ENCODE results near the gene FAM170B. TPM values are rescaled to one million over a fixed set of nuclear protein-coding genes. Genes with fewer than 3 reads are reported as not detected.

Gene FAM170B
- total RNA-seq, 1 experiment from 2014 or later = not detected

- ChIA-PET CTCF (no interaction called here), POLR2A (no interaction called here)
- H3K27ac ChIP-seq (ENCODE audit: low read length) = no peak overlapping the region
- BruUV-seq (replicated peaks) = no TSS peak
- no peaks in the 10 kb centered on the region for H3K36me3 ChIP-seq (ENCODE audit: control insufficient read depth, insufficient read depth, low read length)
- TF ChIP-seq CTCF (IDR thresholded peaks at IDR 0.05) (no peak), POLR2AphosphoS5 (IDR thresholded peaks at IDR 0.05; ENCODE audit: low read depth, low read length) (no peak), TCF7L2 (IDR thresholded peaks at IDR 0.05; ENCODE audit: low read depth, low read length) (no peak), SIN3A (IDR thresholded peaks at IDR 0.05; ENCODE audit: borderline replicate concordance, insufficient read depth, low read depth, low read length) (no peak), REST (IDR thresholded peaks at IDR 0.05; ENCODE audit: insufficient read depth in 1 of 2, low read depth in 2 of 2, low read length in 1 of 2) (no peak)
- H3K27me3 ChIP-seq (ENCODE audit: control insufficient read depth, insufficient read depth, low read length) = peaks cover 1% of the 10 kb centered on the region
- in situ Hi-C loops (cut with HindIII; ENCODE audit: low pct_unique_long_range_greater_than_20kb, low sequenced_read_pairs) = no loop called here
- ATAC-seq (no peak), DNase-seq (ENCODE audit: low read depth, low spot score) (no peak)
- H3K9me3 ChIP-seq (ENCODE audit: control insufficient read depth, insufficient read depth, low read depth, low read length) = no peaks in the 10 kb centered on the region
- no peaks in the 10 kb centered on the region for H3K4me1 ChIP-seq (ENCODE audit: control insufficient read depth, insufficient read depth, low read length)
- H3K4me3 ChIP-seq (ENCODE audit: low read depth in 2 of 2, low read length in 2 of 2) = no peak overlapping the region
- intact Hi-C loops (cut with micrococcal nuclease; ENCODE audit: unreplicated experiment) = no loop called here
Observed at GRCh38 chr10:49141541-49142332, 7.9 kb upstream of the FAM170B start.

DNA sequence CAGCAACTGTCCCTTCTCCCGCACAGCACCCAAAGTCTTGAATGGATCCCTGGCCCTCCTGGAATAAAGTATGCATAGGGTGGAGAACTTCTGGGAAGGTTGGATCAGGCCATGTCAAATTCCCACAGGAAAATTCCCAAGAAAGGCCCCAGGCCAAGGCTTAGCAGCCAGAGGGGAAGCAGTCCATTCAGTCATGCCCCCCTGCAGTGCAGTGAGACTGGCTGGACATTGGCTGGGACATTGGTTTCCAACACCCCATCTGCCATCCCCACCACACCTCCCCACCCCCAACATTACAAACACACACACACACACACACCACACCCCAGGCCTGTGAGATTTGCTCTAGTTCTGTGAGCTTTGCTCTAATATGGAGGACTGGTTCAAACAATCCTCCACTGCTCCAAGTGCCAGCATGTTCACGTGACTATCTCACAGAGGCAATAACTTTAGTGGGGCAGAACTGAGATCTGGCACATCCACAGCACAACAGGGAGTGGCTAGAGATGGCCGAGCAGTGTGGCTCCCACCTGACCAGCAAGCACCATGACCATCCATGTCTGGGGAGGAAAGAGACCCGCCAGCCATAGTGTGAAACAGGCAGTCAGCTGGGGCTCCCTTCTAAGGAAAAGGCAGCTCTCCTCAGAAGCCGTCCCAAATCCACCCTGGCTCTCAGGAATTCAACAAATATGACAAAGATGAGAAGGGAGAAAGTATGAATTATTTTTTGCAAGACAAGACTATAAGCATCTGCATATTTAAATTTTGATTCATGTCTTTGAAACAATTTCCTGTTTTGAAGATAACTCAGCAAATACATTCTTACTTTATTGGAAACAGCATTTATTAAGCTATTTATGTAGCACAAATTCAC is 6.7 kb upstream of the FAM170B start:
- TF ChIP-seq SIN3A (IDR thresholded peaks at IDR 0.05; ENCODE audit: borderline replicate concordance, insufficient read depth, low read depth, low read length) (no peak), POLR2AphosphoS5 (IDR thresholded peaks at IDR 0.05; ENCODE audit: low read depth, low read length) (no peak), CTCF (IDR thresholded peaks at IDR 0.05) (no peak), TCF7L2 (IDR thresholded peaks at IDR 0.05; ENCODE audit: low read depth, low read length) (no peak), REST (IDR thresholded peaks at IDR 0.05; ENCODE audit: insufficient read depth in 1 of 2, low read depth in 2 of 2, low read length in 1 of 2) (no peak)
- ATAC-seq (no peak), DNase-seq (ENCODE audit: low read depth, low spot score) (no peak)
- POLR2A ChIA-PET = no interaction called here
- Histone ChIP-seq H3K27me3 (ENCODE audit: control insufficient read depth, insufficient read depth, low read length) (peaks cover 8% of the 10 kb centered on the region), H3K4me3 (ENCODE audit: low read depth in 2 of 2, low read length in 2 of 2) (no peak overlapping the region), H3K4me1 (ENCODE audit: control insufficient read depth, insufficient read depth, low read length) (no peaks in the 10 kb centered on the region), H3K36me3 (ENCODE audit: control insufficient read depth, insufficient read depth, low read length) (no peaks in the 10 kb centered on the region), H3K9me3 (ENCODE audit: control insufficient read depth, insufficient read depth, low read depth, low read length) (no peaks in the 10 kb centered on the region; the same call in 1 of the 2 replicates), H3K27ac (ENCODE audit: low read length) (no peak overlapping the region)
- no TSS peak for BruUV-seq (replicated peaks)
- in situ Hi-C loops (cut with HindIII; ENCODE audit: low pct_unique_long_range_greater_than_20kb, low sequenced_read_pairs) (no loop called here), intact Hi-C loops (cut with micrococcal nuclease; ENCODE audit: unreplicated experiment) (no loop called here)
- CTCF ChIA-PET = no interaction called here
